Kidney (tissue), 14 donors: ENCODE measurements around the gene PODN. TPM values are rescaled to one million over a fixed set of nuclear protein-coding genes. Genes with fewer than 3 reads are reported as not detected.

Experiments used
- DNase-seq, 5 donors: peaks; one replicate each; pipeline ENCODE4 v3.0.0-alpha.2; 2013 to 2020
- FAIRE-seq: peaks from 2 replicates; lab custom pipeline; 2012; peaks lifted over from hg19 to GRCh38; lab: Jason Lieb, UNC
- H3K27ac ChIP-seq, 2 donors: one replicate each; pipeline ENCODE4 v1.7.0; 2013; ENCODE audit warnings: low read depth in 2 of 2, low read length in 2 of 2, inconsistent platforms in 1 of 2
- H3K27me3 ChIP-seq: one replicate; pipeline ENCODE4 v1.7.1; 2013; ENCODE audit warnings: low read length, inconsistent platforms; ENCODE audit not compliant: control insufficient read depth, insufficient read depth
- H3K36me3 ChIP-seq, 3 donors: one replicate each; pipeline versions ENCODE4 v1.7.0 to v1.7.1; 2013; ENCODE audit warnings: low read length in 3 of 3, control low read depth in 1 of 3, inconsistent platforms in 1 of 3; ENCODE audit not compliant: insufficient read depth in 3 of 3, control insufficient read depth in 2 of 3
- H3K4me1 ChIP-seq, 3 donors: one replicate each; pipeline versions ENCODE4 v1.7.0 to v1.7.1; 2013; ENCODE audit warnings: low read length in 3 of 3, inconsistent platforms in 1 of 3, low read depth in 1 of 3; ENCODE audit not compliant: control insufficient read depth in 2 of 3, insufficient read depth in 2 of 3
- H3K4me3 ChIP-seq, 3 donors: one replicate each; pipeline versions ENCODE4 v1.7.0 to v1.8.1; 2013; ENCODE audit warnings: low read length in 3 of 3, control low read depth in 1 of 3, inconsistent platforms in 1 of 3
- H3K9ac ChIP-seq, 3 donors: one replicate each; pipeline versions ENCODE4 v1.7.0 to v1.7.1; 2013; ENCODE audit warnings: low read length in 3 of 3, control low read depth in 1 of 3, inconsistent platforms in 1 of 3
- H3K9me3 ChIP-seq, 3 donors: one replicate each; pipeline versions ENCODE4 v1.7.0 to v1.7.1; 2013; ENCODE audit warnings: low read length in 3 of 3, control low read depth in 1 of 3, inconsistent platforms in 1 of 3; ENCODE audit not compliant: control insufficient read depth in 2 of 3, insufficient read depth in 1 of 3
- CTCF ChIP-seq: IDR thresholded peaks from 3 replicates; pipeline ENCODE4 v1.5.1; 2012; ENCODE audit warnings: mild to moderate bottlenecking, moderate library complexity, borderline replicate concordance; ENCODE audit not compliant: insufficient read depth; ENCODE audit errors: extremely low read depth
- intact Hi-C: fragments of 100-400 bp; cut with DNase I; formaldehyde crosslinking; loops from one replicate; pipeline ENCODE4 v1.11.1; 2022
- polyA plus RNA-seq: library from polyadenylated mRNA; stranded (reverse); fragments of 350-450 nt; fragmentation: Illumina TruSeq; extraction: RNeasy Lipid Tissue Mini Kit (QIAGEN cat#74804); gene quantifications from one replicate; pipeline ENCODE4 v1.2.3, GENCODE V29; 2014; ENCODE audit warnings: low read depth, low replicate concordance; ENCODE audit not compliant: insufficient read depth
- total RNA-seq: library from RNA; stranded (reverse); fragmentation: NEBNext Ultra II Directional; extraction: Animal tissue kit (Norgen Biotek cat#: 25700); gene quantifications from one replicate; pipeline ENCODE4 v1.2.1, GENCODE V29; 2021
- donor health status: control.
- donor health status: control.
- donor health status: control.
- donor health status: control.
- donor health status: control.
- donor health status: DM: yes; HTN: yes; CAD: no.
- donor health status: Normal renal cell carcinoma (clear cell type).

Gene PODN
- total and polyA plus RNA-seq, 2 donors from 2014 or later, result 1.4 to 8.1 TPM

- Histone ChIP-seq H3K9ac (no peak overlapping the region), H3K27me3 (no peaks in the 10 kb centered on the region), H3K27ac (no peak overlapping the region), H3K4me3 (no peak overlapping the region), H3K36me3 (peaks cover 0 to 2% (median 0%) of the 10 kb centered on the region in 3 donors), H3K9me3 (peaks cover 0 to 2% (median 0%) of the 10 kb centered on the region in 3 donors), H3K4me1 (no peaks in the 10 kb centered on the region)
- FAIRE-seq (no peak), DNase-seq (no peak)
- no peak for TF ChIP-seq CTCF
- intact Hi-C loops, result no loop called here
These were observed 32.5 kb downstream of the PODN start for GRCh38 chr1:53094533-53094919.

GRCh38 chr1:53104289-53104913, 42.4 kb downstream of the PODN start:
- FAIRE-seq (no peak), DNase-seq (peak in 1 of 5 donors; percentile 70)
- H3K27ac ChIP-seq, result no peak overlapping the region
- no peak for TF ChIP-seq CTCF
- H3K4me3 ChIP-seq, result no peak overlapping the region
- no peaks in the 10 kb centered on the region for H3K4me1 ChIP-seq
- no peaks in the 10 kb centered on the region for H3K27me3 ChIP-seq
- H3K9me3 ChIP-seq, result peaks cover 0 to 3% (median 0%) of the 10 kb centered on the region in 3 donors
- H3K36me3 ChIP-seq, result no peaks in the 10 kb centered on the region
- intact Hi-C loops, result no loop called here
- H3K9ac ChIP-seq, result no peak overlapping the region

GRCh38 chr1:53107090-53107489, 45.1 kb downstream of the PODN start:
- Histone ChIP-seq H3K27me3 (no peaks in the 10 kb centered on the region), H3K4me3 (no peak overlapping the region), H3K9me3 (no peaks in the 10 kb centered on the region), H3K4me1 (no peaks in the 10 kb centered on the region), H3K36me3 (no peaks in the 10 kb centered on the region), H3K27ac (no peak overlapping the region), H3K9ac (no peak overlapping the region)
- no peak for TF ChIP-seq CTCF
- no peak for DNase-seq
- no peak for FAIRE-seq
- intact Hi-C loops, result no loop called here
